ENCODE data around the gene PRXL2B.

DNA sequence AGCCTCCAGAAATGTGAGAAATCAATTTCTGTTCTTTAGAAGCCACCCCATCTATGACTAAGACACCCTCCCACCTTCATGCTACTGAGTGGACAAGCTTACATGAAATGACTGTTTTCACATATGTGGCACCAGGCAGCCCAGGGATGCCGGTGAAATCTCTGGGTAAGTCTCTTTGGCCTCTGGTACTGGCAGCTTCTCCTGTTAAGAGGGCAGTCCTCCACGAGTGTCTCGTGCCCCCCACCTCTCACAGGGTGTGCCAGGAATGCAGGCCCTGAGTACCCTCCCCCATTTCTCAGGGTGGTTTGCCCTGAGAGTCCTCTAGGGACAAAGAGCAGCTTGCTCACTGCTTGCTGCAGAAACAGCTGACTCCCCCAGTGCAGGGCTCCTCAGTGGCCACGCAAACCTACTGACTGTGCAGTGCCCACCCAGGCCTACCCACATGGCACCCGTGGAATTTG, 3.2 kb upstream of the PRXL2B start:
- TF ChIP-seq POLR2A (IDR thresholded peaks at IDR 0.05; ENCODE audit: low read length) (no peak), GATA1 (IDR thresholded peaks at IDR 0.05; ENCODE audit: low read depth, low read length) (no peak)
